Transverse colon (tissue), 4 donors: ENCODE data around the gene ART1. TPM values are rescaled to one million over a fixed set of nuclear protein-coding genes. Genes with fewer than 3 reads are reported as not detected.

Source experiments
- DNase-seq: peaks from one replicate; pipeline ENCODE4 v3.0.0-alpha.2; 2019
- H3K27ac ChIP-seq, 4 donors: fragments of 200-600 bp; sonication (generic); 2 replicates each; pipeline ENCODE4 v1.5.1; 2016 to 2018; ENCODE audit warnings: inconsistent platforms in 4 of 4
- H3K27me3 ChIP-seq: fragments of 200-600 bp; sonication (generic); 2 replicates; pipeline ENCODE4 v1.5.1; 2017; ENCODE audit warnings: inconsistent platforms
- H3K36me3 ChIP-seq, 4 donors: fragments of 200-600 bp; sonication (generic); 2 replicates each; pipeline ENCODE4 v1.5.1; 2017 to 2019; ENCODE audit warnings: inconsistent platforms in 4 of 4
- H3K4me1 ChIP-seq, 4 donors: fragments of 200-600 bp; sonication (generic); 2 replicates each; pipeline ENCODE4 v1.5.1; 2017 to 2020; ENCODE audit warnings: inconsistent platforms in 4 of 4
- H3K4me3 ChIP-seq, 4 donors: fragments of 200-600 bp; sonication (generic); 1 replicate in 1 of 4; 2 replicates in 3 of 4; pipeline versions ENCODE4 v1.5.1 to v1.6.1; 2017 to 2019; ENCODE audit warnings: inconsistent platforms in 4 of 4
- H3K9me3 ChIP-seq, 2 donors: fragments of 200-600 bp; sonication (generic); 2 replicates each; pipeline ENCODE4 v1.5.1; 2017 to 2019; ENCODE audit warnings: inconsistent platforms in 2 of 2
- EP300 ChIP-seq: sonication (generic); formaldehyde crosslinking; IDR thresholded peaks from one replicate; pipeline ENCODE4 v1.6.1; 2017; ENCODE audit warnings: antibody characterized with exemption, low read depth
- POLR2A ChIP-seq: fragments of 450-650 bp; IDR thresholded peaks from one replicate; pipeline ENCODE4 v1.6.1; 2016; ENCODE audit warnings: antibody characterized with exemption, mild to moderate bottlenecking, moderate library complexity
- POLR2AphosphoS5 ChIP-seq, 3 donors: sonication (generic); formaldehyde crosslinking; IDR thresholded peaks; one replicate each; pipeline ENCODE4 v1.6.1; 2016; ENCODE audit warnings: antibody characterized with exemption in 3 of 3
- WGBS, 2 donors: methylation state at CpG; one replicate each; pipeline ENCODE4 v1.1.5; 2018; ENCODE audit warnings: low coverage in 1 of 2; 5-methylcytosine and 5-hydroxymethylcytosine counted together
- in situ Hi-C, 4 donors: fragments of 200-750 bp; cut with MboI; loops; one replicate each; pipeline versions ENCODE4 v1.15.0 to v1.15.1; 2017; ENCODE audit warnings: low sequenced_read_pairs in 3 of 4, low pct_ligation_motif_present in 1 of 4, low pct_unique_long_range_greater_than_20kb in 1 of 4
- intact Hi-C: fragments of 100-400 bp; cut with DNase I; formaldehyde crosslinking; loops from one replicate; pipeline ENCODE4 v1.15.1; 2023; ENCODE audit warnings: low total_unique reads
- total RNA-seq, 4 donors: library from RNA; depleted of rRNA; stranded (reverse); fragments of >200 nt; gene quantifications; one replicate each; pipeline ENCODE4 v1.1.0, GENCODE V29; 2016
- TF ChIP-seq, protein P1 (sequence below), 5 experiments: fragments of 200-600 bp in 3 of 5; fragments of 450-650 bp in 2 of 5; sonication (generic) in 3 of 5; IDR thresholded peaks; 1 replicate in 2 of 5; 2 replicates in 3 of 5; pipeline ENCODE4 v1.5.1; 2016 to 2017; ENCODE audit warnings: antibody characterized with exemption in 5 of 5, inconsistent platforms in 3 of 5, mild to moderate bottlenecking in 2 of 5, moderate library complexity in 1 of 5

The ART1 gene
- total RNA-seq, 4 donors from 2014 or later = 3.3 to 3.7 TPM; not detected in 2

DNA sequence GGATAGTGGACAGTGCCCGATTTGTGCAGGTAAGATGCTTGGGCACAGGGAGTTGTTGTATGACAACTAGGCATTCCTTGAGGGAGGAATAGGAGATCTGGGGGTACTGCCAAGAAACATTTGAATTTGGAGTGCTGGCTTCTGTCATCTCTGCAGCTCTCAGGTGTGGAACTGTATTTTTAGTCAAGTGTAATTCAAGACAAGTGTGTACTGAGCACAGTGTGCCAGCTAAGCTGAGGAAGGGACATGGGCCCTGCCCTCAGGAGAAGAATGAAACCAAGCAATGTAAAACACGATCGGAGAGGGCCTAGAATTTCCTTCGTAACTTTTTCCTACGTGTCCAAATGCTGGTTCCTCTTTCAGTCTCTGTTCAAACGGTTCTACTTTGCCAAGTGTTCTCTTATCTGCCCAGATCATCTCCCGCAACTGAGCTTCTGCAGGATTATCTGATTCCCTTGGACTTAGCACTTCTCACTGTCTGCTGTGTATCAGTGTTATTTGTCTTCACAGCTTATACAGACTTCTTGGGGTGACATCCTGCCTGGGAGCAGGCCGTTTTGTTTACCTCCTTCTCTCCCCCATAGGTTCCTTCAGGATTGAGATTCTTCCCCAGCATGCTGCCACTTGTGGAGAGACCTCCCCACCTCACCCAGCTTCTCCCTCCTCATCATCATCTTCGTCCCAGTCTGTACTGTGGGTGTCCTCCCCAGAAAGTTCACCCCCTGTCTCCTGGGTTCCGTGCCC lies 30.8 kb upstream of the ART1 start:
- no peak for DNase-seq
- Histone ChIP-seq H3K9me3 (no peaks in the 10 kb centered on the region), H3K4me1 (no peaks in the 10 kb centered on the region), H3K27me3 (no peaks in the 10 kb centered on the region), H3K4me3 (no peak overlapping the region), H3K36me3 (no peaks in the 10 kb centered on the region), H3K27ac (no peak overlapping the region)
- in situ Hi-C loops = loop anchor here in 1 of 4 donors (25.0 kb wide), 1 partner anchor 152 kb away; no protein-coding TSS in a partner anchor
- WGBS, 2 donors = 62 to 69% methylated on average over 4 to 10 of the region's 10 CpGs
- intact Hi-C loops = no loop called here
- TF ChIP-seq EP300 (no peak), POLR2AphosphoS5 (IDR thresholded peaks at IDR 0.05) (no peak), POLR2A (no peak)
- TF ChIP-seq, protein P1, sequence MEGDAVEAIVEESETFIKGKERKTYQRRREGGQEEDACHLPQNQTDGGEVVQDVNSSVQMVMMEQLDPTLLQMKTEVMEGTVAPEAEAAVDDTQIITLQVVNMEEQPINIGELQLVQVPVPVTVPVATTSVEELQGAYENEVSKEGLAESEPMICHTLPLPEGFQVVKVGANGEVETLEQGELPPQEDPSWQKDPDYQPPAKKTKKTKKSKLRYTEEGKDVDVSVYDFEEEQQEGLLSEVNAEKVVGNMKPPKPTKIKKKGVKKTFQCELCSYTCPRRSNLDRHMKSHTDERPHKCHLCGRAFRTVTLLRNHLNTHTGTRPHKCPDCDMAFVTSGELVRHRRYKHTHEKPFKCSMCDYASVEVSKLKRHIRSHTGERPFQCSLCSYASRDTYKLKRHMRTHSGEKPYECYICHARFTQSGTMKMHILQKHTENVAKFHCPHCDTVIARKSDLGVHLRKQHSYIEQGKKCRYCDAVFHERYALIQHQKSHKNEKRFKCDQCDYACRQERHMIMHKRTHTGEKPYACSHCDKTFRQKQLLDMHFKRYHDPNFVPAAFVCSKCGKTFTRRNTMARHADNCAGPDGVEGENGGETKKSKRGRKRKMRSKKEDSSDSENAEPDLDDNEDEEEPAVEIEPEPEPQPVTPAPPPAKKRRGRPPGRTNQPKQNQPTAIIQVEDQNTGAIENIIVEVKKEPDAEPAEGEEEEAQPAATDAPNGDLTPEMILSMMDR (IDR thresholded peaks at IDR 0.05) = no peak

DNA sequence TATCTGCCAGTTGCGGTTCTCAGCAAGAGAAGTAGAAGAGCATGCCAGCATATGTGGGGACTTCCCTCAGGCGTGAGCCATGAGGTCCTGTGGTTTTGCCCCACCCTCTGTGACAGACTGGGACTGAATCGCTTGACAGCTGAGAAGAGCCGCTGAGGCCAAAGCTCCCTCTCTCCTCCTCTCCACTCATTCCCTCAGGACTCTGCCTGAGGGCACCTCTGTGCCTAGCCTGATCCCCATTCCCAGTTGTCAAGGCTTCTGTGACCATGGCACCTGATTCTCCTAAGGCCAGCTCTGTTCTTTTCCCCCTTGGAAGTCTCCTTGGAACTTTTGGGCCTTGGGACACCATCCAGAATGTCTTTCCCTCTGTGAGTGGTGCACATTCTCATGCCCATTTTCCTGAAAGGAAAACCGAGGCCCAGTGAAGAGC lies 30.2 kb upstream of the ART1 start:
- 56 to 72% methylated on average over 4 to 5 of the region's 5 CpGs for WGBS, 2 donors
- H3K36me3 ChIP-seq = no peaks in the 10 kb centered on the region
- no peaks in the 10 kb centered on the region for H3K27me3 ChIP-seq
- in situ Hi-C loops = loop anchor here in 1 of 4 donors (25.0 kb wide), 1 partner anchor 152 kb away; no protein-coding TSS in a partner anchor
- TF ChIP-seq EP300 (no peak), POLR2AphosphoS5 (IDR thresholded peaks at IDR 0.05) (no peak), POLR2A (no peak)
- TF ChIP-seq, protein P1 (IDR thresholded peaks at IDR 0.05) = no peak
- peak; percentile 11 for DNase-seq
- no peak overlapping the region for H3K4me3 ChIP-seq
- no peaks in the 10 kb centered on the region for H3K9me3 ChIP-seq
- H3K27ac ChIP-seq = no peak overlapping the region
- intact Hi-C loops = no loop called here
- no peaks in the 10 kb centered on the region for H3K4me1 ChIP-seq

GRCh38 chr11:3615998-3616397 lies 28.9 kb upstream of the ART1 start:
- no peak overlapping the region for H3K4me3 ChIP-seq
- H3K9me3 ChIP-seq = no peaks in the 10 kb centered on the region
- TF ChIP-seq, protein P1 (IDR thresholded peaks at IDR 0.05) = no peak
- no peak for TF ChIP-seq EP300
- no peak for TF ChIP-seq POLR2AphosphoS5 (IDR thresholded peaks at IDR 0.05)
- WGBS, 2 donors = 82 to 100% methylated on average over 2 to 6 of the region's 6 CpGs
- H3K27me3 ChIP-seq = no peaks in the 10 kb centered on the region
- no peak for DNase-seq
- in situ Hi-C loops (loop anchor here in 1 of 4 donors (25.0 kb wide), 1 partner anchor 154 kb away; no protein-coding TSS in a partner anchor), intact Hi-C loops (no loop called here)
- H3K27ac ChIP-seq = no peak overlapping the region
- H3K36me3 ChIP-seq = no peaks in the 10 kb centered on the region
- H3K4me1 ChIP-seq = no peaks in the 10 kb centered on the region

GRCh38 chr11:3616721-3617460 lies 28.0 kb upstream of the ART1 start:
- in situ Hi-C loops = loop anchor here in 1 of 4 donors (25.0 kb wide), 1 partner anchor 155 kb away; no protein-coding TSS in a partner anchor
- Histone ChIP-seq H3K4me3 (no peak overlapping the region), H3K9me3 (no peaks in the 10 kb centered on the region), H3K4me1 (no peaks in the 10 kb centered on the region), H3K36me3 (no peaks in the 10 kb centered on the region), H3K27me3 (no peaks in the 10 kb centered on the region), H3K27ac (no peak overlapping the region)
- no peak for DNase-seq
- 80% methylated on average over 25 of the region's 25 CpGs; no CpG with 5 or more reads in 1 of the 2 donors for WGBS, 2 donors
- TF ChIP-seq EP300 = no peak
- TF ChIP-seq, protein P1 (IDR thresholded peaks at IDR 0.05) = no peak
- TF ChIP-seq POLR2A = no peak
- no peak for TF ChIP-seq POLR2AphosphoS5 (IDR thresholded peaks at IDR 0.05)
- intact Hi-C loops = no loop called here
